Mucosa of rectum (tissue), 2 donors: ENCODE data around the gene UNC5A.

Source experiments
- H3K27ac ChIP-seq, 2 donors: one replicate each; pipeline ENCODE4 v1.7.0; 2013; ENCODE audit warnings: inconsistent platforms in 2 of 2, low read depth in 2 of 2, low read length in 2 of 2
- H3K27me3 ChIP-seq, 2 donors: one replicate each; pipeline ENCODE4 v1.7.0; 2013; ENCODE audit warnings: low read length in 2 of 2; ENCODE audit not compliant: control insufficient read depth in 2 of 2, insufficient read depth in 2 of 2
- H3K36me3 ChIP-seq, 2 donors: one replicate each; pipeline ENCODE4 v1.7.0; 2013; ENCODE audit warnings: low read length in 2 of 2; ENCODE audit not compliant: control insufficient read depth in 2 of 2, insufficient read depth in 2 of 2
- H3K4me1 ChIP-seq, 2 donors: one replicate each; pipeline ENCODE4 v1.7.0; 2013; ENCODE audit warnings: low read length in 2 of 2, mild to moderate bottlenecking in 1 of 2; ENCODE audit not compliant: control insufficient read depth in 2 of 2, insufficient read depth in 2 of 2
- H3K4me3 ChIP-seq, 2 donors: one replicate each; pipeline ENCODE4 v1.7.0; 2013; ENCODE audit warnings: low read length in 2 of 2
- H3K9ac ChIP-seq, 2 donors: one replicate each; pipeline ENCODE4 v1.7.0; 2013; ENCODE audit warnings: low read length in 2 of 2, low read depth in 1 of 2, mild to moderate bottlenecking in 1 of 2
- H3K9me3 ChIP-seq, 2 donors: one replicate each; pipeline ENCODE4 v1.7.0; 2013; ENCODE audit warnings: low read length in 2 of 2; ENCODE audit not compliant: control insufficient read depth in 2 of 2
- donor health status: healthy.
- donor health status: Normal muscosa, but diverticular disease.

Gene UNC5A

GRCh38 chr5:176886336-176887251, 76.2 kb downstream of the UNC5A start:
- Histone ChIP-seq H3K4me3 (no peak overlapping the region), H3K4me1 (peaks cover 0 to 2% of the 10 kb centered on the region in 2 donors), H3K9ac (no peak overlapping the region), H3K27me3 (peaks cover 0 to 3% of the 10 kb centered on the region in 2 donors), H3K27ac (no peak overlapping the region), H3K36me3 (no peaks in the 10 kb centered on the region), H3K9me3 (no peaks in the 10 kb centered on the region)

GRCh38 chr5:176887252-176887849, 77.0 kb downstream of the UNC5A start:
- Histone ChIP-seq H3K36me3 (no peaks in the 10 kb centered on the region), H3K27ac (no peak overlapping the region), H3K4me3 (no peak overlapping the region), H3K27me3 (peaks cover 0 to 3% of the 10 kb centered on the region in 2 donors), H3K9ac (no peak overlapping the region), H3K4me1 (peaks cover 0 to 2% of the 10 kb centered on the region in 2 donors), H3K9me3 (no peaks in the 10 kb centered on the region)

GRCh38 chr5:176888016-176888864, 77.9 kb downstream of the UNC5A start:
- Histone ChIP-seq H3K4me3 (no peak overlapping the region), H3K4me1 (peaks cover 0 to 2% of the 10 kb centered on the region in 2 donors), H3K9me3 (no peaks in the 10 kb centered on the region), H3K27ac (no peak overlapping the region), H3K27me3 (peaks cover 0 to 3% of the 10 kb centered on the region in 2 donors), H3K9ac (no peak overlapping the region), H3K36me3 (no peaks in the 10 kb centered on the region)

GRCh38 chr5:176888865-176889165, 78.5 kb downstream of the UNC5A start:
- Histone ChIP-seq H3K27ac (no peak overlapping the region), H3K9ac (no peak overlapping the region), H3K36me3 (no peaks in the 10 kb centered on the region), H3K4me3 (no peak overlapping the region), H3K4me1 (peaks cover 0 to 2% of the 10 kb centered on the region in 2 donors), H3K27me3 (peaks cover 0 to under 1% of the 10 kb centered on the region in 2 donors), H3K9me3 (no peaks in the 10 kb centered on the region)

GRCh38 chr5:176889321-176890280, 79.2 kb downstream of the UNC5A start:
- peaks cover 0 to 2% of the 10 kb centered on the region in 2 donors for H3K4me1 ChIP-seq
- no peak overlapping the region for H3K27ac ChIP-seq
- no peaks in the 10 kb centered on the region for H3K36me3 ChIP-seq

GRCh38 chr5:176890455-176891330, 80.3 kb downstream of the UNC5A start:
- Histone ChIP-seq H3K4me3 (no peak overlapping the region), H3K36me3 (no peaks in the 10 kb centered on the region), H3K27ac (no peak overlapping the region)

More at GRCh38 chr5:176889321-176890280, 79.2 kb downstream of the UNC5A start:
- Histone ChIP-seq H3K4me3 (no peak overlapping the region), H3K27me3 (no peaks in the 10 kb centered on the region), H3K9ac (no peak overlapping the region), H3K9me3 (no peaks in the 10 kb centered on the region)

GRCh38 chr5:176891331-176891958, 81.1 kb downstream of the UNC5A start:
- H3K36me3 ChIP-seq = no peaks in the 10 kb centered on the region
- H3K27me3 ChIP-seq = no peaks in the 10 kb centered on the region
- no peak overlapping the region for H3K27ac ChIP-seq

More at GRCh38 chr5:176890455-176891330, 80.3 kb downstream of the UNC5A start:
- no peaks in the 10 kb centered on the region for H3K9me3 ChIP-seq
- H3K9ac ChIP-seq = no peak overlapping the region
- no peaks in the 10 kb centered on the region for H3K27me3 ChIP-seq
- H3K4me1 ChIP-seq = peaks cover 0 to 2% of the 10 kb centered on the region in 2 donors

GRCh38 chr5:176892663-176893062, 82.3 kb downstream of the UNC5A start:
- Histone ChIP-seq H3K4me1 (peaks cover 0 to 2% of the 10 kb centered on the region in 2 donors), H3K36me3 (no peaks in the 10 kb centered on the region), H3K27me3 (no peaks in the 10 kb centered on the region), H3K27ac (no peak overlapping the region), H3K9ac (no peak overlapping the region), H3K4me3 (no peak overlapping the region), H3K9me3 (no peaks in the 10 kb centered on the region)

More at GRCh38 chr5:176891331-176891958, 81.1 kb downstream of the UNC5A start:
- Histone ChIP-seq H3K4me1 (peaks cover 0 to 2% of the 10 kb centered on the region in 2 donors), H3K9ac (no peak overlapping the region), H3K9me3 (no peaks in the 10 kb centered on the region), H3K4me3 (no peak overlapping the region)
